HepG2 (cell line): ENCODE data around the gene ZNF248. TPM values are rescaled to one million over a fixed set of nuclear protein-coding genes. Genes with fewer than 3 reads are reported as not detected.

Experiments
- ATAC-seq: fragments of 200-7000 bp; cut with Tn5 transposase; 3 replicates; pipeline ENCODE4 v1.9.1; 2020; ENCODE audit warnings: mild to moderate bottlenecking, moderate library complexity
- BruUV-seq: library from RNA; stranded (reverse); fragments of 400-500 nt; replicated peaks from 2 replicates; lab custom pipeline; 2021; lab: Mats Ljungman, UMichigan
- CTCF ChIA-PET: fragments of 300-600 bp; formaldehyde crosslinking; extraction: SDS; loops from one replicate; lab custom pipeline; 2021; ENCODE audit warnings: low total read pairs, inconsistent platforms, low intra/inter-chr PET ratio; lab: Yijun Ruan, JAX
- POLR2A ChIA-PET: fragments of 350-600 bp; sonication (Branson Sonifier 250); formaldehyde crosslinking; loops from one replicate; lab custom pipeline; 2020; ENCODE audit warnings: antibody characterized with exemption, inconsistent platforms; lab: Yijun Ruan, JAX
- DNase-seq: peaks from one replicate; pipeline ENCODE4 v3.0.0-alpha.2; 2015; ENCODE audit warnings: low spot score
- FAIRE-seq: peaks from 3 replicates; lab custom pipeline; 2011; peaks lifted over from hg19 to GRCh38; lab: Jason Lieb, UNC
- H2AFZ ChIP-seq: one replicate; pipeline ENCODE4 v1.6.1; 2011; ENCODE audit warnings: low read length, inconsistent platforms
- H3K27ac ChIP-seq: fragments of 300-600 bp; 3 replicates; pipeline ENCODE4 v1.8.0; 2011; ENCODE audit warnings: mixed run types, mild to moderate bottlenecking, mixed read lengths, low read length, inconsistent platforms; ENCODE audit not compliant: insufficient read depth; ENCODE audit errors: extremely low read length
- H3K27me3 ChIP-seq, 2 experiments: fragments of 200-600 bp in 1 of 2; 2 replicates in 1 of 2; 3 replicates in 1 of 2; pipeline versions ENCODE4 v1.6.0 to v1.8.0; 2011; ENCODE audit warnings: low read length in 2 of 2, mild to moderate bottlenecking in 2 of 2, moderate library complexity in 2 of 2, inconsistent platforms in 1 of 2; ENCODE audit not compliant: insufficient read depth in 2 of 2, control insufficient read depth in 1 of 2
- H3K36me3 ChIP-seq, 2 experiments: fragments of 200-600 bp in 1 of 2; replicated peaks in 1 of 2; 2 replicates in 1 of 2; 3 replicates in 1 of 2; pipeline versions ENCODE4 v1.5.1 to v1.8.0; 2011; ENCODE audit warnings: low read length in 2 of 2, inconsistent platforms in 1 of 2; ENCODE audit not compliant: insufficient read depth in 2 of 2, control insufficient read depth in 1 of 2
- H3K4me1 ChIP-seq: 2 replicates; pipeline ENCODE4 v1.5.1; 2012; ENCODE audit warnings: low read length, inconsistent platforms; ENCODE audit not compliant: insufficient read depth
- H3K4me2 ChIP-seq: 2 replicates; pipeline ENCODE4 v1.6.0; 2011; ENCODE audit warnings: low read depth, low read length, inconsistent platforms
- H3K4me3 ChIP-seq, 3 experiments: fragments of 200-600 bp in 1 of 3; sonication (generic), shearing (Covaris generic) in 1 of 3; replicated peaks in 1 of 3; 2 replicates each; pipeline ENCODE4 v1.5.1; 2011 to 2016; ENCODE audit warnings: low read length in 3 of 3, inconsistent platforms in 2 of 3, low read depth in 2 of 3, mild to moderate bottlenecking in 2 of 3, control low read depth in 1 of 3, mixed read lengths in 1 of 3; ENCODE audit not compliant: insufficient read depth in 1 of 3
- H3K79me2 ChIP-seq: one replicate; pipeline ENCODE4 v1.6.1; 2011; ENCODE audit warnings: low read length, inconsistent platforms; ENCODE audit not compliant: insufficient read depth
- H3K9ac ChIP-seq: 2 replicates; pipeline ENCODE4 v1.6.0; 2011; ENCODE audit warnings: mild to moderate bottlenecking, low read depth, low read length, inconsistent platforms; ENCODE audit not compliant: insufficient read depth
- H3K9me3 ChIP-seq: 2 replicates; pipeline ENCODE4 v1.5.1; 2012; ENCODE audit warnings: mild to moderate bottlenecking, low read length
- H4K20me1 ChIP-seq: 2 replicates; pipeline ENCODE4 v1.6.0; 2011; ENCODE audit warnings: inconsistent platforms, mild to moderate bottlenecking, low read length, moderate library complexity; ENCODE audit not compliant: insufficient read depth
- CHCHD3 ChIP-seq: sonication (generic); formaldehyde crosslinking; IDR thresholded peaks from 2 replicates; pipeline ENCODE4 v1.8.0; 2022; ENCODE audit warnings: mild to moderate bottlenecking, missing genetic modification reagents, moderate library complexity
- JUND ChIP-seq: sonication (generic); formaldehyde crosslinking; IDR thresholded peaks from 2 replicates; pipeline ENCODE4 v1.8.0; 2022; ENCODE audit warnings: mild to moderate bottlenecking, missing genetic modification reagents
- KLF15 ChIP-seq: sonication (generic); formaldehyde crosslinking; IDR thresholded peaks from 2 replicates; pipeline ENCODE4 v1.8.1; 2023; ENCODE audit warnings: borderline replicate concordance, mild to moderate bottlenecking, inconsistent platforms, missing genetic modification reagents, mixed read lengths
- MAFF ChIP-seq: IDR thresholded peaks from 2 replicates; pipeline ENCODE4 v1.6.1; 2011; ENCODE audit warnings: low read depth, low read length, improper control_type of control experiment
- MAFK ChIP-seq, 2 experiments: IDR thresholded peaks in 1 of 2; conservative IDR thresholded peaks in 1 of 2; 2 replicates each; pipeline ENCODE4 v1.6.1; 2011; ENCODE audit warnings: improper control_type of control experiment in 2 of 2, low read length in 2 of 2
- POGZ ChIP-seq: sonication (generic); formaldehyde crosslinking; IDR thresholded peaks from 2 replicates; pipeline ENCODE4 v1.4.0; 2020; ENCODE audit warnings: mild to moderate bottlenecking, missing genetic modification reagents
- SMARCE1 ChIP-seq: fragments of 450-650 bp; IDR thresholded peaks from 2 replicates; pipeline ENCODE4 v1.6.1; 2017; ENCODE audit warnings: borderline replicate concordance
- ZNF451 ChIP-seq: sonication (generic); formaldehyde crosslinking; IDR thresholded peaks from 2 replicates; pipeline ENCODE4 v1.5.0; 2020; ENCODE audit warnings: mild to moderate bottlenecking, missing genetic modification reagents
- ZNF776 ChIP-seq: sonication (generic); formaldehyde crosslinking; IDR thresholded peaks from 2 replicates; pipeline ENCODE4 v1.4.0; 2020; ENCODE audit warnings: mild to moderate bottlenecking, missing genetic modification reagents
- in situ Hi-C: cut with HindIII; loops from 2 replicates; pipeline ENCODE4 v1.10.0; 2017; ENCODE audit warnings: low pct_unique_long_range_greater_than_20kb; ENCODE audit not compliant: extremely low pct_ligation_motif_present
- intact Hi-C: fragments of 100-400 bp; cut with micrococcal nuclease; formaldehyde crosslinking; loops from one replicate; pipeline ENCODE4 v1.10.0; 2022; ENCODE audit not compliant: unreplicated experiment
- polyA plus RNA-seq, 8 experiments: library from polyadenylated mRNA; depleted of rRNA in 3 of 8; stranded (reverse) in 7 of 8; unstranded in 1 of 8; fragments of >200 nt; fragmentation: Illumina TruSeq in 4 of 8; extraction: Trizol in 4 of 8; gene quantifications; 2 replicates each; pipeline versions ENCODE4 v1.2.1 to v1.2.3, GENCODE V29; 2011 to 2016; ENCODE audit warnings: low read depth in 4 of 8, missing spikeins in 1 of 8, mixed read lengths in 1 of 8; ENCODE audit not compliant: insufficient read depth in 1 of 8
- total RNA-seq, 5 experiments: library from RNA; depleted of rRNA; stranded (reverse); fragments of >200 nt; fragmentation: Illumina TruSeq; extraction: Trizol; gene quantifications; 2 replicates each; pipeline ENCODE4 v1.2.3, GENCODE V29; 2016; ENCODE audit warnings: low read depth in 1 of 5
- TF ChIP-seq, protein P1 (sequence below): sonication (generic); formaldehyde crosslinking; IDR thresholded peaks from 2 replicates; pipeline ENCODE4 v1.9.0; 2021; ENCODE audit warnings: missing genetic modification reagents, borderline replicate concordance

Gene ZNF248
- total and polyA plus RNA-seq, 2 of the 13 experiments (the other 11 are each of a cell fraction or from before 2014, with no cell fraction given), result 12.8 to 13.3 TPM

DNA sequence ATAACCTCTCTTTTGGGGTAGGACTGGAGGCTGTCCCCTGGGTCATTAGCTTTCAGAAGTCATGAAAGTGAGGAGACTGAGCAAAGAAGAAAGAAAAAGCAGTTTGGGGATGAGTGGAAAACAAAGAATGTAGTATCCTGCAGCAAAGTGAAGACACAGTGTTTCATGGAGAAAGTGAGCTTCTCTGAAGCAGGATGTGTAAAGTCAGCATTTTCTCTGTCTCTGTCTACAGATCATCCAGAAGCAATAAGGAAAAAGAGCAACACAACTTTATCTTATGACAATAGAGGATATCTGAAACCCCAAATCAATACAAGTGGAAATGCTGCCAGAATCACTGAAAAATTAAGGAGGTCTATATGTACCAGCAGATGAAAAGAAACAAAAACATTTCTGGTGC lies 28.4 kb upstream of the ZNF248 start:
- in situ Hi-C loops (no loop called here), intact Hi-C loops (no loop called here)
- Histone ChIP-seq H4K20me1 (no peaks in the 10 kb centered on the region), H3K79me2 (no peaks in the 10 kb centered on the region), H3K4me3 (no peak overlapping the region), H3K27me3 (no peaks in the 10 kb centered on the region), H3K27ac (no peak overlapping the region), H3K4me1 (no peaks in the 10 kb centered on the region), H3K4me2 (no peak overlapping the region), H3K9ac (no peak overlapping the region), H3K9me3 (no peaks in the 10 kb centered on the region)
- FAIRE-seq (no peak), ATAC-seq (no peak), DNase-seq (no peak)
- CTCF ChIA-PET, result no interaction called here
- POLR2A ChIA-PET, result no interaction called here
- TF ChIP-seq ZNF451 (CRISPR knock-in tag) (no peak), MAFF (peak; percentile 88), POGZ (CRISPR knock-in tag) (no peak), MAFK (conservative IDR thresholded peaks at IDR 0.05 in 1 of 2, IDR thresholded peaks at IDR 0.05 in 1 of 2; ENCODE audit: low read length in 2 of 2) (peak; percentile 87 to 90), CHCHD3 (CRISPR knock-in tag) (no peak), KLF15 (CRISPR knock-in tag) (no peak), JUND (CRISPR knock-in tag) (no peak), ZNF776 (CRISPR knock-in tag) (no peak), SMARCE1 (no peak)
- TF ChIP-seq, protein P1, sequence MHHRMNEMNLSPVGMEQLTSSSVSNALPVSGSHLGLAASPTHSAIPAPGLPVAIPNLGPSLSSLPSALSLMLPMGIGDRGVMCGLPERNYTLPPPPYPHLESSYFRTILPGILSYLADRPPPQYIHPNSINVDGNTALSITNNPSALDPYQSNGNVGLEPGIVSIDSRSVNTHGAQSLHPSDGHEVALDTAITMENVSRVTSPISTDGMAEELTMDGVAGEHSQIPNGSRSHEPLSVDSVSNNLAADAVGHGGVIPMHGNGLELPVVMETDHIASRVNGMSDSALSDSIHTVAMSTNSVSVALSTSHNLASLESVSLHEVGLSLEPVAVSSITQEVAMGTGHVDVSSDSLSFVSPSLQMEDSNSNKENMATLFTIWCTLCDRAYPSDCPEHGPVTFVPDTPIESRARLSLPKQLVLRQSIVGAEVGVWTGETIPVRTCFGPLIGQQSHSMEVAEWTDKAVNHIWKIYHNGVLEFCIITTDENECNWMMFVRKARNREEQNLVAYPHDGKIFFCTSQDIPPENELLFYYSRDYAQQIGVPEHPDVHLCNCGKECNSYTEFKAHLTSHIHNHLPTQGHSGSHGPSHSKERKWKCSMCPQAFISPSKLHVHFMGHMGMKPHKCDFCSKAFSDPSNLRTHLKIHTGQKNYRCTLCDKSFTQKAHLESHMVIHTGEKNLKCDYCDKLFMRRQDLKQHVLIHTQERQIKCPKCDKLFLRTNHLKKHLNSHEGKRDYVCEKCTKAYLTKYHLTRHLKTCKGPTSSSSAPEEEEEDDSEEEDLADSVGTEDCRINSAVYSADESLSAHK (CRISPR knock-in tag), result no peak
- TF ChIP-seq, all 625 proteins: peak for 2
- Histone ChIP-seq H3K36me3 (no peaks in the 10 kb centered on the region), H2AFZ (no peak overlapping the region)
- BruUV-seq, result no TSS peak
